H1 (cell line): Measurements from ENCODE around the gene GALNT2.

Experiments used
- CHD2 ChIP-seq: IDR thresholded peaks from 2 replicates; pipeline ENCODE4 v1.6.1; 2012; ENCODE audit warnings: low read length, improper control_type of control experiment
- CTBP2 ChIP-seq: IDR thresholded peaks from 2 replicates; pipeline ENCODE4 v1.7.0; 2011; ENCODE audit warnings: borderline replicate concordance, mild to moderate bottlenecking, moderate library complexity, mixed read lengths, low read length; ENCODE audit not compliant: insufficient read depth, insufficient read length
- EZH2 ChIP-seq: fragments of 200-600 bp; sonication (generic); IDR thresholded peaks from 2 replicates; pipeline ENCODE4 v1.7.1; 2012; ENCODE audit warnings: low read depth, mild to moderate bottlenecking, moderate library complexity, low read length, inconsistent platforms; ENCODE audit not compliant: severe bottlenecking
- GABPA ChIP-seq: IDR thresholded peaks from 2 replicates; pipeline ENCODE4 v1.6.1; 2011; ENCODE audit warnings: mild to moderate bottlenecking, low read length, moderate library complexity, borderline replicate concordance; ENCODE audit not compliant: insufficient read depth
- HDAC6 ChIP-seq: IDR thresholded peaks from one replicate; pipeline ENCODE4 v1.7.1; 2012; ENCODE audit warnings: low read depth, mild to moderate bottlenecking, inconsistent platforms, low read length, moderate library complexity
- KDM5A ChIP-seq: fragments of 200-600 bp; IDR thresholded peaks from 2 replicates; pipeline ENCODE4 v1.7.1; 2012; ENCODE audit warnings: mild to moderate bottlenecking, low read length, inconsistent platforms, mixed read lengths
- PHF8 ChIP-seq: fragments of 200-600 bp; sonication (generic); conservative IDR thresholded peaks from 2 replicates; pipeline ENCODE4 v1.7.1; 2012; ENCODE audit warnings: low read depth, mild to moderate bottlenecking, inconsistent platforms, low read length, moderate library complexity
- POLR2A ChIP-seq, 2 experiments: IDR thresholded peaks; 1 replicate in 1 of 2; 2 replicates in 1 of 2; pipeline ENCODE4 v1.6.1; 2011; ENCODE audit warnings: low read depth in 2 of 2, low read length in 2 of 2, mild to moderate bottlenecking in 2 of 2; ENCODE audit errors: control extremely low read depth in 1 of 2
- RAD21 ChIP-seq, 2 experiments: IDR thresholded peaks in 1 of 2; conservative IDR thresholded peaks in 1 of 2; 2 replicates each; pipeline ENCODE4 v1.6.1; 2011; ENCODE audit warnings: low read depth in 2 of 2, low read length in 2 of 2, improper control_type of control experiment in 1 of 2, inconsistent platforms in 1 of 2, mild to moderate bottlenecking in 1 of 2, moderate library complexity in 1 of 2
- SP1 ChIP-seq: IDR thresholded peaks from 2 replicates; pipeline ENCODE4 v1.6.1; 2011; ENCODE audit warnings: low read depth, low read length
- TAF7 ChIP-seq: optimal IDR thresholded peaks from 2 replicates; pipeline ENCODE3; 2011; ENCODE audit warnings: low read depth, mild to moderate bottlenecking, inconsistent platforms, low read length, moderate library complexity, borderline replicate concordance
- TBP ChIP-seq: IDR thresholded peaks from 2 replicates; pipeline ENCODE4 v1.6.1; 2011; ENCODE audit warnings: low read depth, low read length, improper control_type of control experiment
- TF ChIP-seq, protein P1 (sequence below), 3 experiments: IDR thresholded peaks; 1 replicate in 2 of 3; 2 replicates in 1 of 3; pipeline versions ENCODE4 v1.5.1 to v1.6.1; 2011; ENCODE audit warnings: low read length in 3 of 3, mild to moderate bottlenecking in 3 of 3, inconsistent platforms in 2 of 3, low read depth in 1 of 3, moderate library complexity in 1 of 3; ENCODE audit not compliant: insufficient read depth in 1 of 3; ENCODE audit errors: control extremely low read depth in 1 of 3

DNA sequence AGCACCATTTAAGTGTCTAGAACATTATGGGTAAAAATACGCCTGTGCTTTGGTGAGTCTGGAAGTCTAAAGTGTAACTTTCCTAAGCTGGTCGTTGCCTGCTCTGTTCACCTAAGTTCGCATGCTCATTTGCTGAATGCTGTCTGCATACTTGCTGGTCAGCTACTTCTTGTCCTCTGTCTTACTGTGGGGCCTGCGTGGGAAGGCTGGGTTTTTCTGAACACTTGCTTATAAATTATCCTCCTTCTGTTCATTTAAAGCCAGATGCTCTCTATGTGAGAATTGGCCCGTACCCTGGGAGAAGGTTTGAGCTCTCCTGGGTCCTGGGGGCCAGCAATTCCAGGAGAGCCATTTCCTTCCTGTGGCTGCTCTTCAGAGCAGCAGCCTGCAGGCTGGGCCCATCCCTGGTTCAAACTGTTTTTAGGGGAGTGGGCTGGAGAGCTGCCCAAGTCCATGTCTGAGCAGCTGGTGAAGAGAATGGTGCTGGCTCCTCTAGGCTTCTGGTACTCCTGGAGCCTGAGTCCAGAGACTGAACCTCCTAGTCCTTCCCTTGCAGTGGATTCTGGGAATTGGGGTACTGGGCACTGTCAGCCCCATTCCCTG is 75.7 kb downstream of the GALNT2 start:
- no peak for TF ChIP-seq TAF7
- TF ChIP-seq PHF8 = no peak
- TF ChIP-seq EZH2 = no peak
- no peak for TF ChIP-seq HDAC6
- TF ChIP-seq GABPA = no peak
- TF ChIP-seq, protein P1, sequence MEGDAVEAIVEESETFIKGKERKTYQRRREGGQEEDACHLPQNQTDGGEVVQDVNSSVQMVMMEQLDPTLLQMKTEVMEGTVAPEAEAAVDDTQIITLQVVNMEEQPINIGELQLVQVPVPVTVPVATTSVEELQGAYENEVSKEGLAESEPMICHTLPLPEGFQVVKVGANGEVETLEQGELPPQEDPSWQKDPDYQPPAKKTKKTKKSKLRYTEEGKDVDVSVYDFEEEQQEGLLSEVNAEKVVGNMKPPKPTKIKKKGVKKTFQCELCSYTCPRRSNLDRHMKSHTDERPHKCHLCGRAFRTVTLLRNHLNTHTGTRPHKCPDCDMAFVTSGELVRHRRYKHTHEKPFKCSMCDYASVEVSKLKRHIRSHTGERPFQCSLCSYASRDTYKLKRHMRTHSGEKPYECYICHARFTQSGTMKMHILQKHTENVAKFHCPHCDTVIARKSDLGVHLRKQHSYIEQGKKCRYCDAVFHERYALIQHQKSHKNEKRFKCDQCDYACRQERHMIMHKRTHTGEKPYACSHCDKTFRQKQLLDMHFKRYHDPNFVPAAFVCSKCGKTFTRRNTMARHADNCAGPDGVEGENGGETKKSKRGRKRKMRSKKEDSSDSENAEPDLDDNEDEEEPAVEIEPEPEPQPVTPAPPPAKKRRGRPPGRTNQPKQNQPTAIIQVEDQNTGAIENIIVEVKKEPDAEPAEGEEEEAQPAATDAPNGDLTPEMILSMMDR (IDR thresholded peaks at IDR 0.05; ENCODE audit: control extremely low read depth in 1 of 3, insufficient read depth in 1 of 3, low read depth in 1 of 3, low read length in 3 of 3) = no peak
- TF ChIP-seq SP1 = no peak
- no peak for TF ChIP-seq RAD21 (IDR thresholded peaks at IDR 0.05 in 1 of 2, conservative IDR thresholded peaks at IDR 0.05 in 1 of 2; ENCODE audit: low read depth in 2 of 2, low read length in 2 of 2)
- no peak for TF ChIP-seq CTBP2
- no peak for TF ChIP-seq CHD2
- TF ChIP-seq POLR2A (IDR thresholded peaks at IDR 0.05; ENCODE audit: control extremely low read depth in 1 of 2, low read depth in 2 of 2, low read length in 2 of 2) = no peak
- no peak for TF ChIP-seq TBP
- no peak for TF ChIP-seq KDM5A
